GM23338 (cell line): ENCODE measurements around the gene OSBPL6. TPM values are rescaled to one million over a fixed set of nuclear protein-coding genes. Genes with fewer than 3 reads are reported as not detected.

Experiments used
- ATAC-seq: fragments of 200-7000 bp; cut with Tn5 transposase; 3 replicates; pipeline ENCODE4 v1.9.1; 2020
- DNase-seq: peaks from one replicate; pipeline ENCODE4 v3.0.0-alpha.2; 2015; ENCODE audit warnings: low spot score
- H2AFZ ChIP-seq: fragments of 200-600 bp; sonication (generic); 2 replicates; pipeline ENCODE4 v1.8.0; 2016; ENCODE audit warnings: antibody characterized with exemption, mild to moderate bottlenecking, moderate library complexity
- H3F3A ChIP-seq: fragments of 200-600 bp; sonication (generic); replicated peaks from 2 replicates; pipeline ENCODE4 v1.8.0; 2017; ENCODE audit warnings: antibody characterized with exemption, mixed run types, low read depth
- H3K27ac ChIP-seq: fragments of 200-600 bp; sonication (generic); 2 replicates; pipeline ENCODE4 v1.6.1; 2016; ENCODE audit warnings: low read depth
- H3K27me3 ChIP-seq: fragments of 200-600 bp; sonication (generic); 2 replicates; pipeline ENCODE4 v1.8.0; 2016; ENCODE audit warnings: mild to moderate bottlenecking, mixed run types, moderate library complexity; ENCODE audit not compliant: insufficient read depth
- H3K36me3 ChIP-seq: fragments of 200-600 bp; sonication (generic); 2 replicates; pipeline ENCODE4 v1.8.0; 2016; ENCODE audit warnings: mild to moderate bottlenecking; ENCODE audit not compliant: insufficient read depth
- H3K4me1 ChIP-seq: fragments of 200-600 bp; sonication (generic); 2 replicates; pipeline ENCODE4 v1.8.0; 2016; ENCODE audit warnings: mild to moderate bottlenecking, moderate library complexity; ENCODE audit not compliant: insufficient read depth
- H3K4me2 ChIP-seq: fragments of 200-600 bp; sonication (generic); 2 replicates; pipeline ENCODE4 v1.7.1; 2017; ENCODE audit warnings: mixed run types
- H3K4me3 ChIP-seq: fragments of 200-600 bp; sonication (generic); 2 replicates; pipeline ENCODE4 v1.6.1; 2016; ENCODE audit warnings: mixed run types
- H3K79me2 ChIP-seq: fragments of 200-600 bp; sonication (generic); replicated peaks from 2 replicates; pipeline ENCODE4 v1.8.0; 2017; ENCODE audit warnings: mild to moderate bottlenecking; ENCODE audit not compliant: insufficient read depth
- H3K9me2 ChIP-seq: fragments of 200-600 bp; sonication (generic); 2 replicates; pipeline ENCODE4 v1.8.0; 2017; ENCODE audit not compliant: insufficient read depth
- H4K20me1 ChIP-seq: fragments of 200-600 bp; sonication (generic); replicated peaks from 2 replicates; pipeline ENCODE4 v1.8.0; 2017; ENCODE audit warnings: mild to moderate bottlenecking; ENCODE audit not compliant: insufficient read depth
- H3K27ac Mint-ChIP-seq: 2 replicates; pipeline ENCODE4 v1.8.0; 2020; ENCODE audit warnings: inconsistent platforms, mild to moderate bottlenecking, moderate library complexity, mixed read lengths
- H3K27me3 Mint-ChIP-seq: 3 replicates; pipeline ENCODE4 v1.8.0; 2022; ENCODE audit warnings: low read depth, mild to moderate bottlenecking, moderate library complexity, mixed read lengths, inconsistent platforms; ENCODE audit not compliant: insufficient read depth, poor library complexity
- H3K36me3 Mint-ChIP-seq: 3 replicates; pipeline ENCODE4 v1.8.0; 2021; ENCODE audit warnings: low read depth, mild to moderate bottlenecking, inconsistent platforms, moderate library complexity, mixed read lengths
- H3K4me1 Mint-ChIP-seq: 3 replicates; pipeline ENCODE4 v1.8.0; 2020; ENCODE audit warnings: mild to moderate bottlenecking, inconsistent platforms, mixed read lengths
- H3K4me3 Mint-ChIP-seq: 3 replicates; pipeline ENCODE4 v1.8.0; 2021; ENCODE audit warnings: moderate library complexity, mild to moderate bottlenecking, inconsistent platforms, mixed read lengths
- H3K9me3 Mint-ChIP-seq: 3 replicates; pipeline ENCODE4 v1.8.0; 2020; ENCODE audit warnings: moderate library complexity, mild to moderate bottlenecking, inconsistent platforms, mixed read lengths
- CREB1 ChIP-seq: fragments of 250-450 bp; sonication (Bioruptor Pico); IDR thresholded peaks from 2 replicates; pipeline ENCODE4 v1.5.0; 2020; ENCODE audit warnings: low read depth, mild to moderate bottlenecking, moderate library complexity
- CTCF ChIP-seq, 2 experiments: fragments of 200-600 bp in 1 of 2; sonication (generic) in 1 of 2; conservative IDR thresholded peaks; 2 replicates each; pipeline versions ENCODE4 v1.5.1 to v1.6.1; 2016 to 2017; ENCODE audit warnings: antibody characterized with exemption in 2 of 2, low read depth in 2 of 2, mild to moderate bottlenecking in 2 of 2, moderate library complexity in 1 of 2
- EZH2phosphoT487 ChIP-seq: fragments of 200-600 bp; sonication (generic); IDR thresholded peaks from one replicate; pipeline ENCODE4 v1.8.1; 2018; ENCODE audit warnings: antibody characterized with exemption; ENCODE audit not compliant: unreplicated experiment
- JUNB ChIP-seq: IDR thresholded peaks from one replicate; pipeline ENCODE4 v1.6.1; 2016; ENCODE audit warnings: antibody characterized with exemption; ENCODE audit not compliant: unreplicated experiment
- NANOG ChIP-seq: IDR thresholded peaks from 2 replicates; pipeline ENCODE4 v1.6.1; 2016; ENCODE audit warnings: antibody characterized with exemption, borderline replicate concordance
- ZNF331 ChIP-seq: fragments of 250-450 bp; sonication (Bioruptor Pico); IDR thresholded peaks from 2 replicates; pipeline ENCODE4 v1.5.0; 2020; ENCODE audit warnings: low read depth, mild to moderate bottlenecking, moderate library complexity
- ZNF462 ChIP-seq: fragments of 250-450 bp; sonication (Bioruptor Pico); IDR thresholded peaks from 2 replicates; pipeline ENCODE4 v1.5.0; 2020; ENCODE audit warnings: mild to moderate bottlenecking, moderate library complexity
- polyA plus RNA-seq: library from polyadenylated mRNA; unstranded; fragments of >200 nt; fragmentation: Nextera tagmentation; extraction: Ambion mirVana; gene quantifications from 2 replicates; pipeline ENCODE4 v1.2.1, GENCODE V29; 2016
- total RNA-seq: library from RNA; depleted of rRNA; stranded (reverse); fragments of >200 nt; shearing (Covaris generic); gene quantifications from 2 replicates; pipeline ENCODE4 v1.2.3, GENCODE V29; 2014

The OSBPL6 gene
- total and polyA plus RNA-seq, 2 experiments from 2014 or later = 6.0 to 8.5 TPM

- TF ChIP-seq CTCF (conservative IDR thresholded peaks at IDR 0.05; ENCODE audit: low read depth in 2 of 2) = no peak
- TF ChIP-seq ZNF462 = no peak
- no peak for TF ChIP-seq ZNF331 (CRISPR knock-in tag)
- no peak for TF ChIP-seq CREB1 (CRISPR knock-in tag)
- no peak for TF ChIP-seq EZH2phosphoT487
These were observed 52.4 kb downstream of the OSBPL6 start (continued) for GRCh38 chr2:178246696-178247095.

- no peak overlapping the region for H3K4me3 Mint-ChIP-seq
- Histone ChIP-seq H3K9me2 (no peaks in the 10 kb centered on the region; the same call in 1 of the 2 replicates), H3K4me2 (no peak overlapping the region), H3K4me1 (no peaks in the 10 kb centered on the region), H3K36me3 (no peaks in the 10 kb centered on the region), H3K27ac (no peak overlapping the region), H3K79me2 (no peaks in the 10 kb centered on the region), H3K4me3 (no peak overlapping the region), H3K27me3 (no peaks in the 10 kb centered on the region), H3F3A (no peaks in the 10 kb centered on the region), H4K20me1 (no peaks in the 10 kb centered on the region), H2AFZ (no peak overlapping the region)
- no peak for ATAC-seq
- no peak for DNase-seq
- no peak overlapping the region for H3K27ac Mint-ChIP-seq
- H3K27me3 Mint-ChIP-seq = peaks cover 5% of the 10 kb centered on the region
- H3K4me1 Mint-ChIP-seq = peaks cover 1% of the 10 kb centered on the region
- H3K36me3 Mint-ChIP-seq = no peaks in the 10 kb centered on the region
- no peaks in the 10 kb centered on the region for H3K9me3 Mint-ChIP-seq
- TF ChIP-seq NANOG = no peak
- TF ChIP-seq JUNB = no peak
- no peak for TF ChIP-seq CREB1 (CRISPR knock-in tag)
- TF ChIP-seq EZH2phosphoT487 = no peak
- no peak for TF ChIP-seq ZNF462
These were observed 52.9 kb downstream of the OSBPL6 start for GRCh38 chr2:178247250-178247649.
